ENCODE data around the gene SAMD14. TPM values are rescaled to one million over a fixed set of nuclear protein-coding genes. Genes with fewer than 3 reads are reported as not detected.

Gene SAMD14
- total and polyA plus RNA-seq, 2 donors (not counting 1 experiment from before 2014, with no cell fraction given) = 0.13 to 0.89 TPM

- H3K9me3 ChIP-seq (ENCODE audit: control extremely low read depth in 1 of 3, control insufficient read depth in 2 of 3, insufficient read depth in 1 of 3, low read length in 2 of 3) = peaks cover 0 to 13% (median 0%) of the 10 kb centered on the region in 3 donors
- Mint-ChIP-seq H3K4me3 (no peak overlapping the region), H3K27ac (no peak overlapping the region), H3K9me3 (ENCODE audit: insufficient read depth) (peaks cover 6% of the 10 kb centered on the region), H3K27me3 (peaks cover 4% of the 10 kb centered on the region), H3K4me1 (no peaks in the 10 kb centered on the region)
- ChIA-PET CTCF (interaction anchor here (1.1 to 2.6 kb wide), 3 partner anchors 11 to 20 kb away, joined by 3 to 10 read pairs (median 4); partner anchors contain the start of gene ITGA3), POLR2A (no interaction called here)
- H3K4me2 ChIP-seq (replicated peaks; ENCODE audit: low read depth, low read length, poor library complexity, severe bottlenecking) = no peak overlapping the region
- ATAC-seq (ENCODE audit: low read depth) = no peak
- TF ChIP-seq CTCF (IDR thresholded peaks at IDR 0.05) (no peak), EZH2 (IDR thresholded peaks at IDR 0.05; ENCODE audit: borderline replicate concordance, insufficient read depth, low read depth, low read length, poor library complexity, severe bottlenecking) (no peak)
- H3K9ac ChIP-seq (ENCODE audit: low read length) = no peak overlapping the region
- H3K4me1 ChIP-seq (ENCODE audit: control insufficient read depth in 2 of 2, insufficient read depth in 2 of 2, low read length in 2 of 2) = no peaks in the 10 kb centered on the region
- no CpG with 5 or more reads among the region's 2 CpGs for WGBS (ENCODE audit: insufficient coverage)
- intact Hi-C loops (cut with micrococcal nuclease) = no loop called here
- peaks cover 0 to 8% (median 0%) of the 10 kb centered on the region in 4 experiments for H3K27me3 ChIP-seq (replicated peaks in 1 of 4; ENCODE audit: control extremely low read depth in 1 of 4, control insufficient read depth in 3 of 4, insufficient read depth in 4 of 4, low read length in 3 of 4)
- H3K79me2 ChIP-seq (ENCODE audit: control insufficient read depth, insufficient read depth, low read length) = no peaks in the 10 kb centered on the region
- H4K20me1 ChIP-seq (ENCODE audit: control insufficient read depth, insufficient read depth, low read length, poor library complexity, severe bottlenecking) = no peaks in the 10 kb centered on the region
- no peak overlapping the region for H3K4me3 ChIP-seq (ENCODE audit: control extremely low read depth in 1 of 5, extremely low read depth in 1 of 5, insufficient read depth in 1 of 5, low read depth in 2 of 5, low read length in 4 of 5)
- no peak overlapping the region for H3K27ac ChIP-seq (ENCODE audit: low read length in 2 of 2)
- DNase-seq = no peak
- no peak overlapping the region for H2AFZ ChIP-seq (ENCODE audit: insufficient read depth, low read depth, low read length, poor library complexity, severe bottlenecking)
- H3K36me3 ChIP-seq (replicated peaks in 1 of 2; ENCODE audit: control extremely low read depth in 1 of 2, control insufficient read depth in 1 of 2, extremely low read depth in 1 of 2, insufficient read depth in 2 of 2, low read length in 1 of 2) = no peaks in the 10 kb centered on the region
These were observed 63.0 kb downstream of the SAMD14 start for GRCh38 chr17:50066995-50067394.

DNA sequence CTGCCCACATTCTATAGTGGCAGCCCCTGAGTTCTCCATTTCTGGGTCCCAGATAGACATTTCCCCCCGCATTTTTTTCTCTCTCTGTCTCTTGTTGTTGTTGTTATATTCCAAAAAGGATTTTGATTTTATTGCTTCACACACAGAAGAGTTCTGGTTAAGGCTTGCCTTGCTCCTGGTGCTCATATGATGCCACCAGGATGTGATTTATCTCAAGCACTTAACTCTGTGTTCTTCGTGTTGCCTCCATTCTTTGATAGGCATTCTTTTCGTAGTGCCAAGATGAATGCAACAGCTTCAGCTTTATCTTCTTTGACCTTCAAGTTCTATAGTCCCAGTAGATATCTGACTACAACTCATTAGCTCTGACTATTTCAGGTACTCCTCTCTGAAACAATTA lies 64.9 kb downstream of the SAMD14 start:
- no peaks in the 10 kb centered on the region for H4K20me1 ChIP-seq (ENCODE audit: control insufficient read depth, insufficient read depth, low read length, poor library complexity, severe bottlenecking)
- H3K4me2 ChIP-seq (replicated peaks; ENCODE audit: low read depth, low read length, poor library complexity, severe bottlenecking) = no peak overlapping the region
- TF ChIP-seq CTCF (IDR thresholded peaks at IDR 0.05) (no peak), EZH2 (IDR thresholded peaks at IDR 0.05; ENCODE audit: borderline replicate concordance, insufficient read depth, low read depth, low read length, poor library complexity, severe bottlenecking) (no peak)
- no peak overlapping the region for H3K27ac Mint-ChIP-seq
- H3K79me2 ChIP-seq (ENCODE audit: control insufficient read depth, insufficient read depth, low read length) = no peaks in the 10 kb centered on the region
- ATAC-seq (ENCODE audit: low read depth) (no peak), DNase-seq (no peak)
- 66% methylated on average over 2 of the region's 3 CpGs for WGBS (ENCODE audit: insufficient coverage)
- H2AFZ ChIP-seq (ENCODE audit: insufficient read depth, low read depth, low read length, poor library complexity, severe bottlenecking) = no peak overlapping the region
- no peaks in the 10 kb centered on the region for H3K36me3 ChIP-seq (replicated peaks in 1 of 2; ENCODE audit: control extremely low read depth in 1 of 2, control insufficient read depth in 1 of 2, extremely low read depth in 1 of 2, insufficient read depth in 2 of 2, low read length in 1 of 2)
- no peak overlapping the region for H3K4me3 ChIP-seq (ENCODE audit: control extremely low read depth in 1 of 5, extremely low read depth in 1 of 5, insufficient read depth in 1 of 5, low read depth in 2 of 5, low read length in 4 of 5)
- no peaks in the 10 kb centered on the region for H3K9me3 ChIP-seq (ENCODE audit: control extremely low read depth in 1 of 3, control insufficient read depth in 2 of 3, insufficient read depth in 1 of 3, low read length in 2 of 3)
- no peak overlapping the region for H3K9ac ChIP-seq (ENCODE audit: low read length)
- CTCF ChIA-PET = interaction anchor here (0.6 to 1.3 kb wide), 2 partner anchors 11 to 22 kb away, joined by 4 read pairs; no protein-coding TSS in a partner anchor
- H3K9me3 Mint-ChIP-seq (ENCODE audit: insufficient read depth) = no peaks in the 10 kb centered on the region
- H3K27me3 Mint-ChIP-seq = peaks cover 4% of the 10 kb centered on the region
- no peaks in the 10 kb centered on the region for H3K4me1 Mint-ChIP-seq
- H3K27ac ChIP-seq (ENCODE audit: low read length in 2 of 2) = no peak overlapping the region
- intact Hi-C loops (cut with micrococcal nuclease) = no loop called here
- no peak overlapping the region for H3K4me3 Mint-ChIP-seq
- POLR2A ChIA-PET = no interaction called here
- H3K4me1 ChIP-seq (ENCODE audit: control insufficient read depth in 2 of 2, insufficient read depth in 2 of 2, low read length in 2 of 2) = peaks cover 0 to 6% of the 10 kb centered on the region in 2 donors
- peaks cover 0 to 13% (median 0%) of the 10 kb centered on the region in 4 experiments for H3K27me3 ChIP-seq (replicated peaks in 1 of 4; ENCODE audit: control extremely low read depth in 1 of 4, control insufficient read depth in 3 of 4, insufficient read depth in 4 of 4, low read length in 3 of 4)
